ENCODE data around the gene DTX1.

Gene DTX1

DNA sequence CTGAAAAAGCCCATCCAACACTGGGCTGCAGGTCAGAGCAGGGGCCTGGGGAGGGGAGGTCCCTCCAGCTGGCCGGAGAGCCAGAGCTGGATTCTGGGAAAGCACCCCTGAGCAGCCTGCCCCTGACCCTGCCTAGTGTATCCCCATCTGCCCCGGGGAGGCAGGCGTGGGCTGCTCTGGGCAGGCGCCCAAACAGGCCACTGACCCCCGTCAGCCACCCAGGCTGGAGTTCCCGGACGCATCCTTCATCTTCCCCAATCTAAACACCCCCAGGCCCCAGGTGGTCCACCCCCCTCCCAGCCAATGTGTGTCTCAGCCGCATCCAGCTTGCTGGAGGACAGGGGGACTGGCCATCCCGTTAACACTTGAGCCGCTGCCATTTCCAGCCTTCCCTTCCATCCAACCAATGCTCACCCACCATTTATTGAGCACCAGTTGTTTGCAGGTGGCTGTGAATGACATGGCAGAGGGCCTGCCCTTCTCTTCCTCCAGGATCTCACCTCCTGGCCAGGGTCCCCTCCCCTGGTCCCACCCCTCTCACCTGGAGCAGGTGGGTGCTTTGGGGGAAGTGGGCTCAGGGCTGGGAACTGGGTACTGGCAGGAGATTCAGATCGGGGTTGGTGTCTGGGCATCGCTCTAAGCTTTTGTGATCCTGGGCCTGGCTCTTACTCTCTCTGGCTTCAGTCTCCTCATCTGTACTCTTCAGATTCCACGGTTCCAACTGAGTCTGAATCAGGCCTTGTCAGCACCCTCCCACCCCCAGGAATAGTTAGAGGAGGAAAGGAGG is 743 bp upstream of the DTX1 start:
- no peak for DNase-seq

DNA sequence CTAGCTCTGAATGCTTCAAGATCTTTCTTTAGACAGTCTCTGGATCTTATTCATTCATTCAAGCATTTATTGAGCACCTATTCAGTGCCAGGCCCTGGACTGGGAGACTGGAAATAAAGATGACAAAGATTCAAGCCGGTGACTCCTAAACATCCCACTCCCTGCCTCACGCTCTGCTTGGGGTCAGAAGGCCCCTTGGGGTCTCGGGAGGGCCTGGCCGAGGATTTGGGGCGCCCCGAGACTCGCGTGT is 224 bp upstream of the DTX1 start:
- DNase-seq = no peak

DNA sequence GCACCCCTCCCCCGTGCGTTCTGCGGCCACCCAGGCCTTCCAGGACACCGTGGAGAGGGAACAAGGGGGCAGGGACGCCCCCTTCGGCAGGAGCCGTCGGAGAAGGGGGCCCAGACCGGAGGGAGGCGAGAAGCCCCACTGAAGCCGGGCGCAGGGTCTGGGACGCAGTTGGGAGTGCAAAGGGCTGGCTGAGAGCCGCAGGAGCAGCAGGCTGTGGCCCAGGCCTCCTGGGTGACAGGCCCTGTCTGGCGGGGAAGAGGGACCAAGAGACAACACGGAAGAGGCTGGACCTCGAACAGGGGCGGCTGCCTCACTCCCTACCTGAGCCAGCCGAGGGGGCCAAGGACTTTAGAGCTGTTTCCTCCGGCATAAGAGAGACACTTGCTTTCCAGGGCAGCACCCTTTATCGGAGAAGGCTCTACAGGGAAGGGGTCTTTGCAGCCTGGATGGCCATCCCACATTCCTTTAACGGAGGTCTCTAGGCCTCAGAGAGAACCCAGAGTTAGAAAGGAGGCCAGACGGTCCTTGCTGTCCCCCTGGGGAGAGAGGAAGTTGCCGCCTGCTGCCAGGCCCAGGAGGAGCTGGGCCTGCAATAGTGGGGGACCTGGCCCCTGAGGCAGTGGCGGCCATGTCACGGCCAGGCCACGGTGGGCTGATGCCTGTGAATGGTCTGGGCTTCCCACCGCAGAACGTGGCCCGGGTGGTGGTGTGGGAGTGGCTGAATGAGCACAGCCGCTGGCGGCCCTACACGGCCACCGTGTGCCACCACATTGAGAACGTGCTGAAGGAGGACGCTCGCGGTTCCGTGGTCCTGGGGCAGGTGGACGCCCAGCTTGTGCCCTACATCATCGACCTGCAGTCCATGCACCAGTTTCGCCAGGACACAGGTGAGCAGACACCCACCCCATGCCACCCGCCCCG is 1.3 kb downstream of the DTX1 start:
- no peak for DNase-seq

DNA sequence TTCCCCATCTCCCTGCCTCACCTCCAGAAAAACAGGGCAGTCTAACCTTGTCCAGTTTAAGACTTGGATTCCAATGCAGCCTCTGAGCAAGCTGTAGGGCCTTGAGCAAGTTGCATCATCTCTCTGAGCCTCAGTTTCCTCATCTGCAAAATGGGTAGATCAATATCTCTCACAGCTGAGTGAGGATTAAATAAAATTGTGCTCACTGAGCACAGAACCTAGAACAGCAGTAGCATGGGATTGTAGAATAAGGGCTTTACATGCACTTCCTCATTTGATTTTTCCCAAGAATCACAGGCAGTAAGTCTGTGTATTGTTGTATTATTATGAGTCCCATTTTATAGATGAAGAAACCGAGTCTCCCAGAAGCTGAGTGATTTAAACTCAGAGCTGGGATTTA is 2.0 kb downstream of the DTX1 start:
- DNase-seq = no peak

DNA sequence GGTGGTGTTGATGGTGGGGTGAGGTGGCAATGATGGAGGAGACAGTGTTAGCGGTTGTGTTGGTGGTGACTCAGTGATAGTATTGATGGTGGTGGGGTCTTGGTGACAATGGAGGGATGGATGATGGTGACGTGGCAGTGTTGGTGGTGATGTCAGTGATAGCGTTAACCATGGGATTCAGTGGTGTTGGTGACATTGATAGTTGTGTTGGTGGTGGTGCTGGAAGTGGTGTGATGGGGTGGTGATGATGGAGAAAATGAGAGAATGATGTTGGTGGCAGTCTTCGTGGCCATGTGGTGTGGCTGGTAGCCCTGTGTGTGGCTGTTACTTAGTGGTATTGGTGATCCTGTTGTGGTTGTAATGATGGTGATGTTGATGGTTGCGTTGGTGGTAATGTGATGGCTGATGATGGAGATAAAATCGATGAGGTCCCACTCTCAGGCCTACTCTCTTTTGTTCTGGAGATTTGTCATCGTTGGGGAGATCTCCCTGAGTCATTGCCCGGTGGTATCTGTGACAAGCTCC is 2.6 kb downstream of the DTX1 start:
- DNase-seq = no peak

DNA sequence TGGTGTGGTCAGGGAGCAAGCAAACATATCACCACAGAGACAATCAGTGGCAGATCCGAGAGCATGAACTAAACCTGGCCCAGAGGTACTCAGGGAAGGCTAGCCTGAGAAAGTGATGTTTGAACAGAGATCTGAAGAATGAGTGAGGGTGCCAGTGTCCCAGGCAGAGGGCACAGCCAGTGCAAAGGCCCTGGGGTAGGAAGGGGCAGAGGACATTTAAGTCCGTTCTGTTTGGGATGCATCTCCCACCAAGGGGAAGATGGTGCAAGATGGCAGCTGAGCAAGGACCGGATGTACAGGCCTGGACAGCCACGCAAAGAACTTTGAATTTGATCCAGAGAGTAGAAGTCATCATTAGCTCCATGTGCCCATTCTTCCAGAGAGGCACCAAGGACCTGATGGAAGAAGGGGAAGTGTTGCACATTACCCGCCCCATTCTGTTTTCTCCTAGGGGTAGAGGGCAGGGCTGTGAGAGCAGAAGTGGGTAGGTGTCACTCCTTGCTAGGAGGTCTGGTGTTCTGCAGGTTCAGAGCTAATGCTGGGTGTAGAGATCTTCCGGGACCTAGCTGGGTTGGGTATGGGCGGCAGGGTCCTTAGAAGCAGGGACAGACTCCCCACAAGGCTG is 3.9 kb downstream of the DTX1 start:
- DNase-seq = no peak

DNA sequence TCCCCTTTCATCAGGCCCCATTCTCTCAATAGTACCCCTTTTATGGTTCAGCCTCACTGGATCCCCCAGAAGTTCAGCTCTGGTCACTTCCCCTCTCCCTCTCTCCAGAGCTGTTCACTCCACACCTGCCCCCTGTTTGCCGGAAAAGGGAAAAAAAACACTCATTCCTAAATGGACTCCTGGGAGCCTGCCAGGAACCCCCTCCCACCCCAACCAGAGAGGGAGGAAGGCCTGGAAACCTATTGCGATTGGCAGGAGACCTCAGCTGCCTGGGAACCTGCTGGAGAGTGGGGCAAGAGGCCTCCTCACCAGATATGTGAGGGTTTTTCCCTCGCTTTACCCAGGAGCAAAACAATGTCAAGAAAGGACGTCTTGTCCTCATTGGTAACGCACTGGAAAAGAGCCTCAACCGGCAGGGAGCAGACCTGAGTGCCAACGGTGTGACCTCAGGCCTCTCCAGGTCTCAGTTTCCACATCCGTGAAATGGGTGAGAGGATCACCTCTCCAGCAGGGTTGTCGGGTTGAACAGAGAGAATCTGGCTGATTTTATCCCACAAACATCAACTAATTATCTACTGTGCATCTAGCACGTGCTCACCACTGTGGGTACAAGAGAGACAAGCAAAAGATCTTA is 4.6 kb downstream of the DTX1 start:
- no peak for DNase-seq

DNA sequence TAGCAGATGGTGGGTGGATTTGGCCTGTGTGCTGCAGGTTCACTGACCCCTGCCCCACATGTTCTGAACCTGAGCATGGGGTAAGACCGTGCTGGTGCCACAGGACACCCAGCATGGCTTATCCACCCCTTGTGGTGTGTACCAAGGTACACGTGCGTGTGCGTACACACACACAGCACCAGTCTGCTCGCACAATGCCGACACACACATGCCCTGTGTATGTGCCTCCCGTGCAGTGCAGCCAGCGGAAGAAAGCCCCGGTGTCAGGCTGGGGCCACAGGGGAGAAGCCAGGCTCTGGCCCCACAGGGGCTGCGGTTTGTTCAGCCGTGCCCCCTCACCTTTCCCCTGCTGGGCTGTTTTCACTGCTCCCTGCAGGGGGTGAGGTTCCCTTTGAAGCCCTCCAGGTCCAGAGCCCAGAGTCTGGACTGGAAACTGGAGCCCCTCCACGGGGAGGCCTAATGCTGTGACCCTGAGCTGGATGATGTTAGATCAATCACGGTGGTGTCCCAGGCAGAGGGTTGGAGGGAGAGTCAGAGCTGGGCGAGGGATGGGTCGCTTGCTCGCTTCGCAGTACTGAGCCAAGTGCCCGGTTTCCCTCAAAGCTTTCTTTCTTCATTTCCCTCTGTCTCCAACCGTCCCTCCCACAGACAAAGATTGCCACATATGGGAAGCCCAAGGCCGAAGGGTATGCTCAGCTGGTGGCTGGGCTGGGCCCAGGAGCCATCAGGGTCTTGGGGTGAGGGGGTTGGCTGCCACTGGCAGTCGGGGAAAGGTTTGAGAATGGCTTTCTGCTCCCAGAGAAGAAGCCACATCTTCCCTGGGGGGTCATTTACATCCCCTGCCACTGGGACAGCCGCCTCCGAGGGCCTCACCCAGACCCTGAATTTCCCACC is 6.2 kb downstream of the DTX1 start:
- no peak for DNase-seq

DNA sequence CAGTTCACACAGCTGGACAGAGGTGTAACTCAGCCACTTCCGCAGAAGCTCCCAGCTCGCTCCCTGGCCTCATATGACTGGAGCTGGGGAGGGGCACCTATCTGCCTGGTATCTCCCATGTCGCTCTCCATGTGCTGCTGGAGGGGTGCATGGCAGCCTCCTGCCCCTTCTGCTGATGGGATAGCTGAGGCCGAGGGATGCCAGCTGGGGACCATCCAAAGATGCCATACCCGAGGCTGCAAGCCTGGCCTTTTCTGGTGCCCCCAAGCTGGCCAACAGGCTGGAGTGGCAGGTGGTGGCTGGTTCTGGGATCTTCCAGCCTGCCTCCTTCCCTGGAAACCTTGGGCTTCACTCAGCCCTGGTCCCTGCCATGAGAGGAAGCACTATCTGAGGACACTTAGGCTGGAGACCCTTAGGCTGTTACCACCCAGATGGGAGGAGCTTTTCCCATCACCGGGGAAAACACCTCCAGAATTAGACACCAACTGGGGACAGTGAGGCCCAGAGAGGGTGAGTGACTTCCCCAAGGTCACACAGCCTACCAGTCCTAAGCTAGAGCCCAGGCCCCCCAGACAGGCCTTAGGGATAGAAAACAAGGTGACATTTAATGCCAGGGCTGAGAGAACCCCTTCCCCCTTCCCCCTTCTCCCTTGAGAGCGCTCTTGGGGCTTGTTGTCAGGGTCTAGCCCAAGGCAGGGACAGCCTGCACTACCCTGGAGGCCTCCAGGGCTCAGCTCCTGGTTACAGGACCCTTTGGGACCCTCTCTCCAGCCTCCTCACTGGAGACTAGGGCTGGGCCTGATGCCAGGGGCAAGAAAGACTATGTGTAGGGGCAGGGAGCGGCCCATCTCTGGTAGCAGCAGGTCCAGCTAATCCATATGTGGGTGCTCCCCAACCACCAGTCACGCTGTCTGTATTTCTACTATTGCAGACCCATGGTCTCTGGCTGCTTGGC is 7.1 kb downstream of the DTX1 start:
- no peak for DNase-seq

DNA sequence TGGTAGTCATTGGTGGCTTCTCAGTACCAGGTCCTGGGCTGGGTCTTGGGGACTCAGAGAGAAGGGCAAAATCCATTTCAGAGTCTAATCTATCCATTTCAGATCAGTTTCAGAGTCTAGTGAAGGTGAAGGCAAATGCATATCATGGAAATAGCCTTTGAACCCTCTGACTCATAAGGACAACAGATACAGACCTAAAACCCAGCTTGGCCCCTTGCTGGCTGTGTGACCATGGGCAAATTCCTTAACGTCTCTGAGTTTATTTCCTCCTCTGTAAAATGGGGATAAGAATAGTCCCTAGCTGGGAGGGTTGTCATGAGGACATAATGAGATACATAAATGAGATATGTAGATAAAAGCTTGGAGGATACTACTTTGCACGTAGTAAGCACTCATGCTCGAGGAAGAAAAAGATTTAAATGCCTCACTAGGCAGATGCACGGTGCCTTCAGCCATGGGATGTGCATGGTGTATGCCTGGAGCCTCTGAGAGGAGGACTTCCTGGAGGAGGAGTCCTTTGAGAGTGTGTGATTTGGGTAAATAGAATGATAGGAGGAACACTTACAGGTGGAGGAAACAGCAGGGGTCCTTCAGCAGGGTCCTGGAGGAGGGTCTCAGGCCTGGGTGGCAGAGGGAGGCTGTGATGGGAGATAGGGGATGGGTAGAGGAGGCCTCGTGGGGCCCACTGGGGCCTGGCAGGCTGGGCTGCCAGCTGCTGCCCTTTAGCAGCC is 8.0 kb downstream of the DTX1 start:
- no peak for DNase-seq

DNA sequence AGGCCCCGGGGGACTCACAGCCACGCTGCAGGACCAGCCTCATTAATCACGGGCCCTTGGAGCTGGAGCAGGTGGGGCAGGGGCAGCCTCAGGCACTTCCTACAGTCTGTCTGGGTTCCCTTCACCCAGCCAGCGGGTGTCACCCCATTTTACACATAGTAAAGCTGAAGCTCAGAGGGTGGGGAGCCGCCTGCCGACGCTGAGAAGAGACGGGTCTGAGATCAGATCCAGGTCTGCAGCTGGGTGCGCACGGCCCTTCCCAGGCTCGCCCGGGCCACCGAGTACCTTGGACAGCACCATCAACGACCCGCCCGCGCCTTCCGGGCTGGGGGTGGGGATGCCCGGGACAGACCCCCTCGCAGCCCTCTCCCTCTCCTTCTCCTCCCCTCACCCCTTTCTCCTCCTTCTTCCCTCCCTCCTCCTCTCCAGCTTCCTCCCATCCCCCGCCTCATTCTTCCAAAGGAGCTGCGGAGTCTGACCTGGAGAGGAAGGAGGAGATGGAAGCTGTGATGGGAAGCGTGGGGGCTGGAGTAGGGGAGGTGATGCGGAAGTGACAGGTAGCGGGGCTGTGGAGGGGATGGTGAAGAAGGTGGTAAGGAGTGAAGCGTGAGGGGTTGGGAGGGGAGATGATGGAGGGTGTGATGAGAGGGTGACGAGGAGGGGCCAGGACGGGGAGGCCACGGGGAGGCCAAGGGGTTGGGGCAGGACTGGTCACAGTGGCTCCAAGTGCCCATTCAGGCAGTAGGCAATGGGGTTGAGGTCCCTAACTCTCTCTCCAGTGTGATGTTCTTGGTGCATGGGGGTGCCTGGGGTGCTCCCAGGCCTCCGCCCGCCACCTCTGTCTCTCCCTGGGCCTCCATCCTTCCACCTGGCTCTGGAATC is 8.8 kb downstream of the DTX1 start:
- DNase-seq = no peak

DNA sequence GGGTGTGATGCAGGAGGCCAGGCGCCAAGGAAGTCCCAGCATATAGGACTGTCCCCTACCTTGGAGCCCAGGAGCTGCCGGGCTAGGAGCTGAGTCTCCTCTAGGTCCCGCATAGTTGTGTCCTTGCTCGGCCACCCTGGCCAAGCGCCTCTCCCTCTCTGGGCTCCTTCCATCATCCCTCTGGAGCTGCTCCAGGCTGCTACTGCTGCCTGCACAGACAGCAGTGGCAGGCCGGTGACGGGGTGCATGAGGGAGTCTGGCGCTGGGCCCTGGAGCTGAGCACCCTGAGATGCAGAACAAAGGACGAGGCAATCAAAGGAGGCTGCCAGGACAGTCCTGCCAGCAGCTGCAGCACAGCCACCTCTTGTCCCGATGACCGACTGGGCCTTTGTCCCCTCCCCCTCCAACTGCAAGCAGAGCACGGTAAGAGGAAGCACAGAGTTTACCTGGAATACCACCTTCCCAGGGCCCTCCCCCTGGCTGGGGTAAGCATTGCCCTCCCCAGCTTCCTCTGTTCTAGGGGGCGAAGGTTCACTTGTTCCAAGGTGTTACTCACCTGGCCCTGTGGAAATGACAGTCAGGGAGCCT is 10.4 kb downstream of the DTX1 start:
- DNase-seq = no peak

DNA sequence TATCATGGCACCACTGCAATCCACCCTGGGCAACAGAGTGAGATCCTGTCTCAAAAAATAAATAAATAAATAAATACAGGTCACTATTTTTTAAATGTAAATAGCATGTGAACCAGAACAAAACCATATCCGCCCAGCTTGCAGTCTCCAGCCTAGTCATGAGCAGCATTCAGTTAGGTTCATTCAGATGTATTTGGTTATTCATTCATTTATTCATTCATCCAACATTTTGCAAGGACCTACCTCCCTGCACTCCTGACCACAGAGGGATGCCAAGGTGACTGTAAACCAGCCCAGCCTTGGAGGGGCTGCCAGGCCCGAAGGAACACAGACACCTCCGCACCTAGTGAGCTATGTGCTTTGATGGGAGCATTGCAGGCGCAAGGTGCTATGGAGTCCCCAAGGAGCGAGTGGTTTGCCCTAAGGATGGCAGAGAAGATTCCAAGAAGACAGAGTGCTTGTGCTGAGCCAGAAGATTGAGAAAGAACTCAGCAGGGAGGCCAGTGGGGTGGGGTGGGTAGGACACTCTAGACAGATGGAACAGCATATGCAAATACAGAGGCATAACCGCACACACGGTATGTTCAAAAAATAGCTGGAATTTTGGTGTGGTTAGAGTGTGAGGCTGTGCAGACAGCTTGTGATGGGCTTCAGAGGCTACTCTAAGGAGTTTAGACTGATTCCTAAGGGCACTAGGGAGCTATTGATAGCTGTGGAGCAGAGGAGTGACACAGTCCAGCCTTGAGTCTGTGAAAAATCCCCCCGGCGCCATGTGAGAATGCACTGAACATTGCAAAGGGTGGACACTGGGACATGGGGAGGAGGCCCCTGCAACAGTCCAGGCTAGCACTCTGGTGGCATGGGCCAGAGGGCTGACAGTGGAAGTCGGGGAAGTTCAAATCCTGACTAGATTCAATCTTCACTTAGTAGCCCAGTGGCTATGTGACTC is 11.7 kb downstream of the DTX1 start:
- no peak for DNase-seq

DNA sequence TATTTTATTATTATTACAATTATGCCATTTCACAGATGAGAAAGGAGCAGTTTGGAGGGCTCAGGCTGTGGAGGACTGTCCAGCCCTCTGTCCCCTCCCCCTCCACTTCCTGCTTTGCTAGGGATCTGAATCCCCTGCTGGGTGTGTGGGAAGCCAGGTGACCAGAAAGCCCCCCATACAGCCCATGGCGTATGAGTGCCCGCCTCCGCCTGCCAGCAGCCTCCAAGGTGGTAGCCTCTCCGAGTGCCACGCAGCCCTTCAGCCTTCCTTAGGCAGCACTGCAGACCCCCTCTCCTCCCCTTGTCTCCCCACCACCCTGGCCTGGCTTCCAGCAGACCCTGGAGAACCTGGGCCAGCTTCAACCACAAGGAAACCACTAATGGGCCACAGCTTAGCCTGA is 12.6 kb downstream of the DTX1 start:
- no peak for DNase-seq

DNA sequence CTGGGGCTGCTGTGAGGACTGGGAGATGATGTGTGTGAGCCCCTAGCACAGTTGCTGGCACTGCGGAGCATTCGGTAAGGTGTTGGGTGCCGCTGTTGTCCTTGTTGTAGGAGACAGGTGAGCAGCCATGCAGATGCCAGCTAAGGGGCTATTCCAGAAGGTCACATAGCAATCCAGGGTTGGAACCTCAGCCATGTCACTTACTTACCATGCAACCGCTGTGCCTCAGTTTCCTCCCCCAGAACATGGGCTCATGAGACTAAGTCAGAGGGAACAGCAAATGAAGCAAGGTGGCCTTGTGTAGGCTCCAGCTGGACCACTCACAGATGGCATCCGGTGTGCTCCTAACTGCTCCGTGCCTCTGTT is 13.2 kb downstream of the DTX1 start:
- DNase-seq = no peak

DNA sequence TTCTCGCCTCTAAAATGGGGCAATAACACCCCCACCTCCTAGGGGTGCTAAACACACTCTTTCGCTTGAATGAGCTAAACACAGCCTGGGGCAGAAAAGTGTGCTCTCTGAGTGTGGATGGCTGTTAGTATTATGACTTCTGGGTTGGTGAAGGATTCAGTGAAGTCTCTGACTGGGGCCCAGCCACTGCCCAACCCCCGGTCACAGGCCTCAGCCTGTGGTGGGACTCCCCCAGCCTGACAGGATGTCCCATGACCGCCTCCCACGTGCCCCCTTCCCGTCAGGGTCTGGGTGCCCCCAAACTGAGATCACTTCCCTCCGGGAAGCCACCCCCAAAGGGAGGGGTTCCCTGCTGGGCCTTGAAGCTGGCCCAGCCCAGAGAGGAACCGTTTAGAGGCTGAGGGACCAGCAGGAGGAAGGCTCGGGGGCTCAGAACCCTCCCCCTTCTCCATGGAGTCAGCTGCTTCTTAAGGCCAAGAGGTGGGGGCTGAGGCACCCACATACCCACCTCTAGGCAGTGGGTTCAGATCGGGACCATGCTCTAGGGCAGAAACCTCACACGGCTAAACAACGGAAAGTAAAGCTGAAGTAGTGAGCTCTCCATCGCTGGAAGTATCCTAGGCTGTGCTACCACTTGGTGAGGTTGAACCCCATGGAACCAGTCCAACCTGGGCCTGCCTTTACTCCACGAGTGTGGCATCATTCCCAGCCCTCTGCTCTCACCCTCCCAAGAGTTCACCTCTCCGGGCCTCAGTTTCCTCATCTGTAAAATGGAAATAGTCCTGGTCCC is 13.8 kb downstream of the DTX1 start:
- no peak for DNase-seq
